ENCODE measurements around the gene PTPRM.

The PTPRM gene

GRCh38 chr18:8324343-8325065 is 757.4 kb downstream of the PTPRM start:
- DNase-seq (ENCODE audit: low read depth in 3 of 3), result no peak

GRCh38 chr18:8326763-8327394 is 759.8 kb downstream of the PTPRM start:
- no peak for DNase-seq (ENCODE audit: low read depth in 3 of 3)

- no peak for DNase-seq (ENCODE audit: low read depth in 3 of 3)
Observed at GRCh38 chr18:8328126-8328525, 761.0 kb downstream of the PTPRM start.

- no peak for DNase-seq (ENCODE audit: low read depth in 3 of 3)
Observed at GRCh38 chr18:8329186-8329771, 762.2 kb downstream of the PTPRM start.

- no peak for DNase-seq (ENCODE audit: low read depth in 3 of 3)
Observed at GRCh38 chr18:8330575-8330974, 763.5 kb downstream of the PTPRM start.

- DNase-seq (ENCODE audit: low read depth in 3 of 3), result no peak
Observed at GRCh38 chr18:8332286-8332685, 765.2 kb downstream of the PTPRM start.

DNA sequence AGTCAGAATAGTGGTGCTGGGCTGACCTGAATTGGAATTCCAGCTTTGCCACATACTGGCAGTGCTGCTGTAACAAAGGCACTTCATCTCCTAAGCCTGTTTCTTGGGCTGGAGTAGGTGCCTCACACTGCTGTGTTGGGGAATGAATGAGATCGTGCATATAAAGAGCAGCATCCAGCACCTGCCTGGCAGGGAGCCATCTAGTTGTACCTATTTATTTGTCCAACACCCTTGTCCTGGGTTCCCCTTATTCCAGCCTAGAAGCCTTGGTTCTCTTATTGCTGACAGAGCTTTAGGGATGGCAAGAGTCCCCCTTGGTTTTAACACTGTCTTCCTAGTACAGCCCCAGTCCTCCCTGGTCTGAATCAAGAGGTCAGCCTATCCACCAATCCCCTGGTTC is 766.8 kb downstream of the PTPRM start:
- no peak for DNase-seq (ENCODE audit: low read depth in 3 of 3)

GRCh38 chr18:8337211-8337610 is 770.1 kb downstream of the PTPRM start:
- DNase-seq (ENCODE audit: low read depth in 3 of 3), result no peak

DNA sequence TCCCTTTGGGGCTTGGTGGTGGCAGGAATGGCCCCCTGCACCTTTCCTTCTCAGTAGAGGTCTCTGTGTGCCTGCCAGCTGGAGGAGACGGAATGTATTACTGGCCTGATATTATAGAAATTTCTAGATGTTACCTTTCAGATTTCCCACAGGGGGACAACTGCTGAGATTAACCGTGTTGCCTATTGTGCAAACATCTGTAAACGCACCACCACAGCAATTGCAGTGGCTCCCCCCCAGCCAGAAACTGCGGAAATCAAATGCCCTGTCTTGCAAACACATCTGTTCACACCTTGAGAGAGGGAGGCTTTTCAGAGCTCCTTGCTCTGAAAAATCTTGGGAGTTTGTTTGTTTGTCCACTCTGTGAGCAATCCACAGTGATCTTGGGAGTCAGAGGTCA is 772.1 kb downstream of the PTPRM start:
- DNase-seq (ENCODE audit: low read depth in 3 of 3), result no peak

- DNase-seq (ENCODE audit: low read depth in 3 of 3), result no peak
Observed at GRCh38 chr18:8339952-8340351, 772.8 kb downstream of the PTPRM start.

DNA sequence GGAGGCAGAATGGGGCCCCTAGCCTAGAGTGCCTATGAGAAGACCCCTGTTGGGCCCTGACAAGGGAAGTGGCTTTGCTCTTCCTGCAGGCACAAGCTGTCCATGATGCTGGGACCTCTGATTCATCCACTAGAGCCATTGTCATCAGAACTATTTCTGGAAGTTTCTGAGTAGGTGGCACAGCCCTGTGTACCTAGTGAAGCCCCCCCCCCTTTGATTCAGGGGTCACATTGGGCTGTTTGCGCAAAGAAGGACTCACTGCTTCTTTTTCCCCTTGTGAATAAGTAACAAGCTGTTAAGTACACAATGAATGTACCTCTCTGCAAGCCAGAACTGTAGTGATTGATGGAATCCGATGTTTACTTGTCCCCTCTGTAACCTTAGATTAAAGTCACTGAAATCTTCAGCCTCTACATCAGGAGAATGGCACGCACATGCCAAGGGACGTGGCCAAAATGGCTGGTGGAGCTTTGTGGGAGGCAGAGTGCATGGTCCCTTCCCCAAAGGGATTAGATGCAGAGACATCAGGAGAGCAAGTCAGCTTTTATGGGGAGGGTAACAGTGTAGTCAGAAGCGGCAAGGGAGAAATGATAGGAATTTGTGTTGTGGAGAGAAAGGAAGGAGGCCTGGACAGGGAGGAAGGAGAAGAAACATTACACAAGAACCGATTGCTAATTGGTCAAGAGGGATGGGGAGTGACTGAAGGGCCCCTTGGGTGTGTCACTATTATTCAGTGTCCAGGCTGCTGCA is 774.5 kb downstream of the PTPRM start:
- no peak for DNase-seq (ENCODE audit: low read depth in 3 of 3)

GRCh38 chr18:8348051-8348720 is 781.1 kb downstream of the PTPRM start:
- DNase-seq (ENCODE audit: low read depth in 3 of 3), result no peak

DNA sequence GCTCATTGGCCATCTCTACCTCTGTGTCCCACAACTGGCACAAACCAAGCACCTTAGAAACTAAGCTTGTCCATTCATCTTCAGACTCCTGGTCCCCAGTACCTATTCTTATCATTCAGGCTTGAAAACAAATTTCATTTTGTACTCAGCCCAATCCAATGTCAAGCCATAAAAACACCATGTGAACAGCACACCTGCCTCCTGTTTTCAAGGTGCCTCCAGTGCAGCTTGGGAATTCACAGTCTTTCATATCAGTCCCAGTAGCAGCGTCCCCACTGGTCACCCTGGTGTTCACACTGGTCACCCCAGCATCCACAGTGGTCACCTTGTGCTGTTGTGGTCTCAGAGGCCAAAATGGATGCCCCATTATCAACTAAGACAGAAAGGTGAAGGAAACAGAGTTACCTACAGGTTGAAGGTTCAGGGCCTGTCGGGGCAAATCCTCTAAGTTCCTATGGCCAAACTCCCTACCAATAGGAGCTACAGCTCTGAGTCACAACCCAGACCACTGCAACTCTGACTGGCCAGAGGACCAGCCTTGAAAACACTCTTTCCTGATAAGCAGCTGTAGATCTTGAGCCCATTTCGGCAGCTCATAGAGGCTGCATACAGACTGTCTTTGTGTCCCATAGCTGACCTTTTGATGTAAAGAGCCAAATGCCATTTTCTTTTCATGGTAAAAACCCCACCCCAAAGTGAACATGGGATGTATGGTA is 782.6 kb downstream of the PTPRM start:
- no peak for DNase-seq (ENCODE audit: low read depth in 3 of 3)

GRCh38 chr18:8350628-8351027 is 783.5 kb downstream of the PTPRM start:
- no peak for DNase-seq (ENCODE audit: low read depth in 3 of 3)

DNA sequence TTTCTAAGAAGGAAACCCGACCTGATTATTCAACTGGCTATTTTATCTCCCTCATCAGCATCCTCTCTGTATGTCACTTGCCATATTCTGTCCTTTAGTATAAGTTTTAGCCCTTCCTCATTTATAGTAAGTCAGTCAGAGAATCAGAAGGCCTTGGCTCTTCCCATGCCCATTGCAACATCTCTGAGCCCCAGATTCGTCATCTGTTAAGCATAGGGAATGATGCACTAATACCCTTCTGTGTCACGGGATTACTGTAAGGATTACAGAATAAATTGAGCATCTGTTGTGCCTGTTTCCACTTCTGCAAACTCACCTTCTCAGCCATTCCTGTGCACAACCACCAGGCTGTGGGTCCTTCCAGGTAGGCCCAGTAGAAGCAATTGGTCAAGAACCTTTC is 784.0 kb downstream of the PTPRM start:
- no peak for DNase-seq (ENCODE audit: low read depth in 3 of 3)

DNA sequence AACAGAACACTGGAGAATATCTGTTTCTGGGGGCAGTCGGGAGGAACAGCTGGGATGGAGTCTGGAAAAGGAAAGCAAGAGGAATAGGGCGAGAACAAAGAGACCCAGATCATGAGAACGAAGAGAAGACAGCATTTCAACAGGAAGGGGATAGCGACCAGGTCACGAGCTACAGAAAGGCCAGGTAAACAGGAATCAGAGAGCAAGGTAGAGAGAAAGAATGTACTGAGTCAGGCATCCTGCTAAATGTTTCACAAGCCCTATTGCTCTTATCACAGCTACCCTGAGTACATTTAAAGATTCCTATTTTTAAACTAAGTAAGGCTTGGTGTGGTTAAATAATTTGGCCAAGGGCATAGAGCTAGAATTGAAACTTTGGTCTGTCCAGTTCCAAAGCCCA is 787.2 kb downstream of the PTPRM start:
- no peak for DNase-seq (ENCODE audit: low read depth in 3 of 3)

GRCh38 chr18:8356001-8356400 is 788.9 kb downstream of the PTPRM start:
- DNase-seq (ENCODE audit: low read depth in 3 of 3), result no peak

DNA sequence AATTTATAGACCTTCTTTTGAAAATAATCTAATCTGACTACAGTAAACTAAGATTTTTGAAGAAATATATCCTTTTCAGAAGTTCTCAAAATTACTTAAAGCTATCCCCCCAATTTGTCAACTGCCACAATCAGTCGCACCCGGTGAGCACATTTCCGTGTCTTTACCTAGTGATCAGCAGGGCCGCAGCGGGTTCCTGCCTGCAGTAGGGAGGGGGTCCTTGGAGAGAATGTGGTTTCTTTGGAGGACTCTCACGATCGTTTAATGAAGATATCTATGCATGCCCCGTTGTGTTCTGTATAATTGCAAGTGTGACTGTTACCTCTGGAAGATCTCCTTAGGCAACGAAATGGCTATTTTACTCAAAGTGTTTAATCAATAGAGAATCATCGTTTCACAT is 790.2 kb downstream of the PTPRM start:
- no peak for DNase-seq (ENCODE audit: low read depth in 3 of 3)

GRCh38 chr18:8358033-8358765 is 791.1 kb downstream of the PTPRM start:
- no peak for DNase-seq (ENCODE audit: low read depth in 3 of 3)

GRCh38 chr18:8359076-8359475 is 792.0 kb downstream of the PTPRM start:
- no peak for DNase-seq (ENCODE audit: low read depth in 3 of 3)

- no peak for DNase-seq (ENCODE audit: low read depth in 3 of 3)
Observed at GRCh38 chr18:8359481-8359880, 792.4 kb downstream of the PTPRM start.

All from stimulated activated CD4-positive, alpha-beta T cell treated with anti-CD3 and anti-CD28 coated beads, TNF-alpha, amount 100 ng/mL, for 4 hours (primary cell).